ENCODE data around the gene LHFPL3. TPM values are rescaled to one million over a fixed set of nuclear protein-coding genes. Genes with fewer than 3 reads are reported as not detected.

The LHFPL3 gene
- total RNA-seq, 1 experiment from 2014 or later: 0.83 TPM

- H3K27ac Mint-ChIP-seq: no peak overlapping the region
- CTCF ChIA-PET: no interaction called here
- TF ChIP-seq IRF1 (CRISPR knock-in tag; IDR thresholded peaks at IDR 0.05) (no peak), FOXP4 (CRISPR knock-in tag; IDR thresholded peaks at IDR 0.05) (no peak), HMGXB4 (CRISPR knock-in tag; IDR thresholded peaks at IDR 0.05) (no peak), ZNF317 (CRISPR knock-in tag; IDR thresholded peaks at IDR 0.05; ENCODE audit: borderline replicate concordance, low read depth) (no peak), ZNF423 (CRISPR knock-in tag; IDR thresholded peaks at IDR 0.05) (no peak), ZBTB43 (CRISPR knock-in tag; IDR thresholded peaks at IDR 0.05) (no peak), NFATC4 (CRISPR knock-in tag; IDR thresholded peaks at IDR 0.05) (no peak), E2F1 (CRISPR knock-in tag; IDR thresholded peaks at IDR 0.05) (no peak), USF1 (CRISPR knock-in tag; IDR thresholded peaks at IDR 0.05) (no peak), AR (CRISPR knock-in tag; IDR thresholded peaks at IDR 0.05) (no peak), TEAD4 (CRISPR knock-in tag; IDR thresholded peaks at IDR 0.05) (no peak), TEAD1 (CRISPR knock-in tag; IDR thresholded peaks at IDR 0.05) (no peak), CREM (CRISPR knock-in tag; IDR thresholded peaks at IDR 0.05) (no peak), ATF2 (CRISPR knock-in tag; IDR thresholded peaks at IDR 0.05; ENCODE audit: borderline replicate concordance, low read depth) (no peak), OVOL2 (CRISPR knock-in tag; IDR thresholded peaks at IDR 0.05; ENCODE audit: borderline replicate concordance) (no peak), ZNF671 (CRISPR knock-in tag; IDR thresholded peaks at IDR 0.05) (no peak), ZSCAN18 (CRISPR knock-in tag; IDR thresholded peaks at IDR 0.05) (no peak), JUN (CRISPR knock-in tag; IDR thresholded peaks at IDR 0.05) (no peak)
Observed at GRCh38 chr7:104386943-104387342, 58.5 kb downstream of the LHFPL3 start.

More at GRCh38 chr7:104386943-104387342, 58.5 kb downstream of the LHFPL3 start:
- ATAC-seq: no peak
- Mint-ChIP-seq H3K36me3 (peaks cover 42% of the 10 kb centered on the region), H3K27me3 (ENCODE audit: low read depth) (peaks cover 6% of the 10 kb centered on the region; the same call in 1 of the 2 replicates), H3K4me1 (peaks cover 19% of the 10 kb centered on the region), H3K4me3 (no peak overlapping the region), H3K9me3 (peaks cover 51% of the 10 kb centered on the region)
- POLR2A ChIA-PET: no interaction called here
- no peak for DNase-seq (ENCODE audit: low spot score)

Measured in WTC11 (cell line).